Mesodermal cell (in vitro differentiated cells): ENCODE measurements around the gene BMPR2.

Experiments used
- H3K27ac ChIP-seq: 2 replicates; pipeline ENCODE4 v1.7.0; 2013; ENCODE audit warnings: mild to moderate bottlenecking, low read depth, low read length, moderate library complexity; ENCODE audit not compliant: severe bottlenecking
- H3K36me3 ChIP-seq: 2 replicates; pipeline ENCODE4 v1.7.1; 2013; ENCODE audit warnings: mild to moderate bottlenecking, low read length, moderate library complexity; ENCODE audit not compliant: control insufficient read depth, insufficient read depth
- H3K4me1 ChIP-seq: one replicate; pipeline ENCODE4 v1.7.1; 2013; ENCODE audit warnings: mild to moderate bottlenecking, low read length; ENCODE audit not compliant: insufficient read depth, control insufficient read depth, poor library complexity, severe bottlenecking
- H3K4me3 ChIP-seq: 2 replicates; pipeline ENCODE4 v1.7.0; 2013; ENCODE audit warnings: low read length, control low read depth, mild to moderate bottlenecking; ENCODE audit not compliant: insufficient read depth, poor library complexity, severe bottlenecking; ENCODE audit errors: extremely low read depth
- H3K9me3 ChIP-seq: 2 replicates; pipeline ENCODE4 v1.7.1; 2013; ENCODE audit warnings: mild to moderate bottlenecking, low read length, moderate library complexity; ENCODE audit not compliant: control insufficient read depth
- WGBS, 2 experiments: methylation state at CpG; one replicate each; pipeline ENCODE4 v1.1.5; 2013; ENCODE audit warnings: missing lambda C conversion rate in 2 of 2; ENCODE audit not compliant: insufficient coverage in 2 of 2; 5-methylcytosine and 5-hydroxymethylcytosine counted together

The BMPR2 gene

DNA sequence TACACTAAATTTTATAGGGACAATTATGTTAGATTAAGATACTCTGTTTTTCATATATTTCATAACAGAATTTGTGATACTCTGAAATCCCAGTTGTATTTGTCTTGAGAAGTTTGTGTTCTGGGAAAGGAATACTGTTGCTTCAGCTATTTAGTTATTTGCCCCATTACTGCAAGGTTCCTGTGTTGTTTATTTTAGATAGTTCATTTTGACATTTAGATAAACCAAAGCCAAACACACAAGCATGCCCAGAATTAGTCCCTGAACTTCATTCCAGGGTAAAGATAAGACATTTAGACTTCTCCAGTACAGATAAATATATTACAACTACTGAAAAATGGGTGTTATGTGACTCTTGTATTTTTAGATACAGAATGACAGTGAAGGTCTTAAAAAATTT lies 74.7 kb downstream of the BMPR2 start:
- Histone ChIP-seq H3K4me1 (no peaks in the 10 kb centered on the region), H3K9me3 (no peaks in the 10 kb centered on the region), H3K36me3 (peaks cover 46% of the 10 kb centered on the region), H3K4me3 (no peak overlapping the region), H3K27ac (no peak overlapping the region)

DNA sequence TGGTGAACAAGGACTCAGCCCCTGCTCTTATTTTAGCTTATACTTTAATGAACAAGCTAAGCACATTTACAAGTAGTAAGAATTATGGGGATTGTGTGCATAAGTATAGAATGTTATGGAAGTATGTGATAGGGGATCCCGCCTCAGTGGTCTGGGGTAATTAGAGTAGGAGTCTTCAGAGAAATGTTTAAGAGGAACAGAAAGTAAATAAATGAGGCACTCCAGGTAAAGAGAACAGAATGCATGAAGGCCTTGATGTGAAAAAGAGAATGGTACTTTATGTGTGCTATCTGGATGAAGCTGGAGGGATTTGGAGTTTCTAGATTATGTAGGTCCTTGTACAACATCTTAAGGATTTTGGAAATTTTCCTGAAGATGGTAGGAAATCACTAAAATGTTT lies 76.6 kb downstream of the BMPR2 start:
- H3K27ac ChIP-seq = no peak overlapping the region
- 95% methylated on average over 1 of the region's 1 CpG; no CpG with 5 or more reads in 1 of the 2 experiments for WGBS, 2 experiments
- H3K9me3 ChIP-seq = no peaks in the 10 kb centered on the region
- no peaks in the 10 kb centered on the region for H3K4me1 ChIP-seq
- H3K36me3 ChIP-seq = peaks cover 31% of the 10 kb centered on the region
- H3K4me3 ChIP-seq = no peak overlapping the region

DNA sequence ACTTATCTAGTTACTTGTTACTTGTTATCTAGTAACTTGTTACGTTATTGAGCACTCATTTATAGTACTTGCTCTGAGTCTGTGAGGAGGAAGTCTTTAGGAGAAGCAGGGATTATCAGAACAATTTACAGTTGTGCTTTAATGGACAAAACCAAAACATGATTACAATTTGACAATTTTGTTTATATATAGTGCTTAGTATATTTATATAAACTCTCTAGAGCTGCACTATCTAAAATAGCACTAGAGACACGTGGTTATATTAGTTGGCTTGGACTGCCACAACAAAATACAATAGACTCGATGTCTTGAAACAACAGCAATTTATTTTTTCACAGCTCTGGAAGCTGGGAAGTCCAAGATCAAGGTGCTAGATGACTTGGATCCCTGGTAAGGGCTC lies 78.4 kb downstream of the BMPR2 start:
- no peak overlapping the region for H3K27ac ChIP-seq
- 100% methylated on average over 1 to 2 of the region's 3 CpGs for WGBS, 2 experiments
- H3K36me3 ChIP-seq = peaks cover 35% of the 10 kb centered on the region
- H3K9me3 ChIP-seq = no peaks in the 10 kb centered on the region
- H3K4me1 ChIP-seq = no peaks in the 10 kb centered on the region
- no peak overlapping the region for H3K4me3 ChIP-seq

DNA sequence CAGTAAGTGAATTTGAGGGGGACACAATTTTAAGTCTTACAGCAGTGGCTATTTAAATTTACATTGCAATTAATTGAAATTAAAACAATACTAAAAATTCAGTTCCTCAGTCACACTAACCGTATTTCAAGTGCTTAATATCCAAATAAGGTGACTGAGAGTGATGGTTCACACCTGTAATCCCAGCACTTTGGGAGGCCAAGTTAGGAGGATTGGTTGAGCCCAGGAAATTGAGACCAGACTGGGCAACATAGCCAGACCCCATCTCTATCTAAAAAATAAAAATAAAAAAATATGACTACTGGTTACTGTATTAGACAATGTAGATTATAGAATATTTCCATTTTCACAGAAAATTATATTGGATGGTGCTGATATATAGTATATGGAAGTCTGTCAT lies 79.0 kb downstream of the BMPR2 start:
- Histone ChIP-seq H3K9me3 (no peaks in the 10 kb centered on the region), H3K4me1 (no peaks in the 10 kb centered on the region), H3K36me3 (peaks cover 40% of the 10 kb centered on the region), H3K4me3 (no peak overlapping the region), H3K27ac (no peak overlapping the region)
- WGBS, 2 experiments = 100% methylated on average over 1 of the region's 1 CpG; no CpG with 5 or more reads in 1 of the 2 experiments

DNA sequence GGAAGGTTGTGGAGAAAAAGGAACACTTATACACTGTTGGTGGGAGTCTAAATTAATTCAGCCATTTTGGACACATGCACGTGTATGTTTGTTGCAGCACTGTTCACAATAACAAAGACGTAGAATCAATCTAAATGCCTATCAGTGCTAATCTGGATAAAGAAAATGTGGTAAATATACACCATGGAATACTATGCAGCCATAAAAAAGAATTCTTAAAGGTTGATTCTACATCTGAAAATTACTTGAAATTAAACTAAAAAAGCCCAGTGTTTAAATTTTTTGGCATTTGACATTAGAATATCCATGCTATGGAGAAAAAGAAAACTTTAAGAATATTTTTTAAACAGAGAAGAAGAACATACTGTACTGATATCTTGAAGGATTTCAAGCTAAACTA lies 84.0 kb downstream of the BMPR2 start:
- Histone ChIP-seq H3K9me3 (no peaks in the 10 kb centered on the region), H3K27ac (no peak overlapping the region), H3K4me1 (no peaks in the 10 kb centered on the region), H3K36me3 (peaks cover 26% of the 10 kb centered on the region), H3K4me3 (no peak overlapping the region)
- WGBS, 2 experiments = 100% methylated on average over 1 of the region's 2 CpGs

DNA sequence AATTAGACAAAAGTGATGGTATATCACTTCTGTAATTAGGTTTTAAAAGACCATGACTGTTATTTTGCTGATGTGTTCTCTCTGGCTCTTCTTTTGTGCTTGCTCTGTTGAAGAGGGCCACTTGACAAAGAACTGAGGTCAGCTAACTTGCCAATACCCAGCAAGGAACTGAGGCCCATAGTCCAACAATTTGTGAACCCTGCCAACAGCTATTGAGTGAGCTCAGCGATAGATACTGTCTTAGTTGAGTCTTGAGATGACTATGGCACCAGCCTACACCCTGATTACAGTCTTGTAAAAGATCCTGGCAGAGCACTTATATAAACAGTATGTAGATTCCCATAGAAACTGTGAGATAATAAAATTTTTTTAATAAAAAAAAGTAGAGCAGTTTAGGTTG lies 103.0 kb downstream of the BMPR2 start:
- Histone ChIP-seq H3K9me3 (no peaks in the 10 kb centered on the region), H3K4me3 (no peak overlapping the region), H3K36me3 (peaks cover 63% of the 10 kb centered on the region), H3K27ac (no peak overlapping the region), H3K4me1 (no peaks in the 10 kb centered on the region)
- WGBS, 2 experiments = no CpG with 5 or more reads among the region's 1 CpG

DNA sequence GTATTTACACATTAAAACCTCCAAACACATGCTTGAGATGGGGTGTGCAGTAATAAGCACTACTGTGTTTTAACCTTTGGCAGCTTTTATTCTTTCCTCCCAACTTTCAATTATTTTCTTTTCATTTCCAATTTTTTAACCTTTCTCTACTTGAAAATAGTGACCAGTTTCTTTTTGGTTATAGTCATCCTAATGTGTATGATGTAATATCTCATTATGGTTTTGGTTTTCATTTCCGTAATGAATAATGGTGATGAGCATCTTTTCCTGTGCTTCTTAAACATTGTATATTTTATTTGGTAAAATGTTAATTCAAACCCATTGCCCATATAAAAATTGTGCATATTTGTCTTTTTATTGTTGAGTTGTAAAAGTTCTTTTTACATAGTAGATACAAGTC lies 103.5 kb downstream of the BMPR2 start:
- Histone ChIP-seq H3K36me3 (peaks cover 60% of the 10 kb centered on the region), H3K4me3 (no peak overlapping the region), H3K27ac (no peak overlapping the region), H3K4me1 (no peaks in the 10 kb centered on the region), H3K9me3 (no peaks in the 10 kb centered on the region)
- no CpG with 5 or more reads among the region's 1 CpG for WGBS, 2 experiments

DNA sequence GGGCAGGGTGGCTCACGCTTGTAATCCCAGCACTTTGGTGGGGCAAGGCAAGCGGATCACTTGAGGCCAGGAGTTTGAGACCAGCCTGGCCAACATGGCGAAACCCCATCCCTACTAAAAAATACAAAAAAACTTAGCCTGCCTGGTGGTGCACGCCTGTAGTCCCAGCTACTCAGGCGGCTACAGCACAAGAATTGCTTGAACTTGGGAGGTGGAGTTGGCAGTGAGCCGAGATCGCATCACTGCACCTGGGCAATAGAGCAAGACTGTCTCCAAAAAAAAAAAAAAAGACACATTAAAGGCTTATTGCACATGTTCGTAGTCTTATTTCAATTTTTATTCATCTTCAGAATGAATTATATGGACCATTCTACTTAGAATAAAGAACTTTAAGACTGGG lies 110.2 kb downstream of the BMPR2 start:
- peaks cover 41% of the 10 kb centered on the region for H3K36me3 ChIP-seq
- no peak overlapping the region for H3K4me3 ChIP-seq
- no peaks in the 10 kb centered on the region for H3K4me1 ChIP-seq
- no peaks in the 10 kb centered on the region for H3K9me3 ChIP-seq
- H3K27ac ChIP-seq = no peak overlapping the region
- WGBS, 2 experiments = 95% methylated on average over 3 of the region's 8 CpGs; no CpG with 5 or more reads in 1 of the 2 experiments

DNA sequence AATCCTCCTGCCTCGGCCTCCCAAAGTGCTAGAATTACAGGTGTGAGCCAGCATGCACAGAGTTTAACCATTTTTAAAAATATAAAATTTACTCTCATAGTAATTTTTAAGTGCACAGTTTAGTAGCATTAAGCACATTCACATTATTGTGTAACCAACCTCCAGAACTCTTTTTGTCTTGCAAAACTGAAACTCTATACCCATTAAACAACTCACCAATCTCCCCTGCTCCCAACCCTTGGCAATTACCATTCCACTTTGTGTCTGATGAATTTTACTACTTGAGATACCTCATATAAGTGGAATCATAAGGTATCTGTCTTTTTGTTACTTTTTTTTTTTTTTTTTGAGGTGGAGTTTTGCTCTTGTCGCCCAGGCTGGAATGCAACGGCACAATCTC lies 112.5 kb downstream of the BMPR2 start:
- 100% methylated on average over 1 of the region's 3 CpGs; no CpG with 5 or more reads in 1 of the 2 experiments for WGBS, 2 experiments
- H3K9me3 ChIP-seq = no peaks in the 10 kb centered on the region
- H3K4me1 ChIP-seq = peaks cover 7% of the 10 kb centered on the region
- no peak overlapping the region for H3K27ac ChIP-seq
- H3K4me3 ChIP-seq = no peak overlapping the region
- H3K36me3 ChIP-seq = peaks cover 29% of the 10 kb centered on the region

DNA sequence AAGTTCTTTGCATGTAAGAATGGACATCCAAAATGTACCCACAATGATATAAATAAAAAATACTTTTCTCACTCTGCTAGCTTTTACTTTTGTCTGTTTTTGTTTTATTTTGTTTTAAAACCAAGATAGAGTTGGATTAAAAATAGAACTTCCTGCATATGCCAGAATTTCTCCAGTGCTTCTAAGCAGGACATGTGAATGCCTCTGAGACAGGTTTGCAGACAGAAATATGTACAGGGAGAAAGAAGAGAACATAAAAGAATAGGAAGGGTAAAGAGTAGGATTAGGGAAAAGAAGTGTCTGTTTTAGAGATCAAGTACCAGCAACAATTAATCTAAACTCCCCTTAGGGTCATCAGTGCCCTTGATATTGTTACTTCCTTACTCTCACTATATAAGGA lies 114.4 kb downstream of the BMPR2 start:
- Histone ChIP-seq H3K27ac (peak overlapping the region; percentile 41), H3K9me3 (no peaks in the 10 kb centered on the region), H3K4me3 (no peak overlapping the region), H3K36me3 (peaks cover 32% of the 10 kb centered on the region), H3K4me1 (peaks cover 22% of the 10 kb centered on the region)

DNA sequence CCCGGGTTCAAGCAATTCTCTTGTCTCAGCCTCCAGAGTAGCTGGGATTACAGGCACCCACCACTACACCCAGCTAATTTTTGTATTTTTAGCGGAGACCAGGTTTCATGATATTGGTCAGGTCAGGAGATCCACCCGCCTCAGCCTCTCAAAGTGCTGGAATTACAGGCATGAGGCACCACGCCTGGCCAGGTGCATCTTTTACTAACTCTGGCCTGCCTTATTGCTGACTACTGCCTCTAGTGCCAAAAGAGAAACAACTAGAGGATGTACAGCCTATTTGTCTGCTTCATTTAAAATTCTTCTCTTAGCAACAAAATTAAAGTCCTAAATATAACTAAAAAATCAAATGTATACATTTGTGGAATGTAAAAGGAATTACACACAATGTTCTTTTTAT lies 115.4 kb downstream of the BMPR2 start:
- H3K9me3 ChIP-seq = no peaks in the 10 kb centered on the region
- no peak overlapping the region for H3K4me3 ChIP-seq
- no peak overlapping the region for H3K27ac ChIP-seq
- H3K4me1 ChIP-seq = peaks cover 22% of the 10 kb centered on the region
- peaks cover 31% of the 10 kb centered on the region for H3K36me3 ChIP-seq
- WGBS, 2 experiments = 90 to 93% methylated on average over 2 to 3 of the region's 4 CpGs
